Calu3 (cell line): ENCODE measurements around the gene DPPA5. TPM values are rescaled to one million over a fixed set of nuclear protein-coding genes. Genes with fewer than 3 reads are reported as not detected.
A peak's percentile ranks its signal among the peaks of the same experiment; 100 is the strongest.
"Not testable (repeated sequence)": the region's sequence is repeated elsewhere in the genome, so short reads cannot be mapped to it uniquely, and the experiment has no call there.

Source experiments
- BruUV-seq: library from RNA; stranded (reverse); fragments of 400-500 nt; replicated peaks from 2 replicates; lab custom pipeline; 2021; lab: Mats Ljungman, UMichigan
- CTCF ChIA-PET: fragments of 300-600 bp; sonication (Branson Sonifier 250); formaldehyde crosslinking; loops from one replicate; lab custom pipeline; 2022; ENCODE audit warnings: antibody characterized with exemption; lab: Charles Lee
- DNase-seq: peaks from one replicate; pipeline ENCODE4 v3.0.0; 2022
- H3K27ac Mint-ChIP-seq: one replicate; pipeline ENCODE4 v1.8.0; 2022; ENCODE audit warnings: mixed read lengths; ENCODE audit not compliant: unreplicated experiment
- H3K27me3 Mint-ChIP-seq: one replicate; pipeline ENCODE4 v1.8.0; 2022; ENCODE audit warnings: mixed read lengths; ENCODE audit not compliant: unreplicated experiment
- H3K36me3 Mint-ChIP-seq: one replicate; pipeline ENCODE4 v1.8.0; 2022; ENCODE audit warnings: mild to moderate bottlenecking, moderate library complexity, mixed read lengths; ENCODE audit not compliant: insufficient read depth, unreplicated experiment
- H3K4me1 Mint-ChIP-seq: one replicate; pipeline ENCODE4 v1.8.0; 2022; ENCODE audit warnings: mild to moderate bottlenecking, low read depth, mixed read lengths; ENCODE audit not compliant: unreplicated experiment
- H3K4me3 Mint-ChIP-seq: one replicate; pipeline ENCODE4 v1.8.0; 2022; ENCODE audit warnings: mild to moderate bottlenecking, low read depth, moderate library complexity, mixed read lengths; ENCODE audit not compliant: unreplicated experiment
- H3K9me3 Mint-ChIP-seq: one replicate; pipeline ENCODE4 v1.8.0; 2022; ENCODE audit warnings: low read depth, mixed read lengths; ENCODE audit not compliant: unreplicated experiment
- CTCF ChIP-seq: fragments of 200-600 bp; IDR thresholded peaks from one replicate; pipeline ENCODE4 v1.8.0; 2022; ENCODE audit warnings: antibody characterized with exemption; ENCODE audit not compliant: unreplicated experiment
- intact Hi-C: fragments of 100-400 bp; cut with micrococcal nuclease; formaldehyde crosslinking; loops from one replicate; pipeline ENCODE4 v1.10.0; 2022; ENCODE audit not compliant: unreplicated experiment
- total RNA-seq: library from RNA; stranded (reverse); gene quantifications from 2 replicates; pipeline ENCODE4 v1.2.3, GENCODE V29; 2022

The DPPA5 gene
- total RNA-seq, 1 experiment from 2014 or later, result not detected

GRCh38 chr6:73328790-73329189 lies 25.3 kb downstream of the DPPA5 start:
- intact Hi-C loops, result loop anchor here (5.0 kb wide), 1 partner anchor 146 kb away; no protein-coding TSS in a partner anchor
- no peaks in the 10 kb centered on the region for H3K9me3 Mint-ChIP-seq
- no peaks in the 10 kb centered on the region for H3K36me3 Mint-ChIP-seq

GRCh38 chr6:73325656-73326055 lies 28.4 kb downstream of the DPPA5 start:
- BruUV-seq, result no TSS peak
- H3K4me3 Mint-ChIP-seq, result no peak overlapping the region
- intact Hi-C loops, result loop anchor here (1.0 to 5.0 kb wide), 3 partner anchors 40 to 709 kb away; no protein-coding TSS in a partner anchor
- H3K27me3 Mint-ChIP-seq, result peaks cover 14% of the 10 kb centered on the region
- H3K36me3 Mint-ChIP-seq, result no peaks in the 10 kb centered on the region
- H3K27ac Mint-ChIP-seq, result no peak overlapping the region
- DNase-seq, result no peak
- CTCF ChIA-PET, result interaction anchor here (1.7 kb wide), 1 partner anchor 40 kb away, joined by 5 read pairs; no protein-coding TSS in a partner anchor
- H3K4me1 Mint-ChIP-seq, result no peaks in the 10 kb centered on the region
- TF ChIP-seq CTCF, result no peak
- H3K9me3 Mint-ChIP-seq, result no peaks in the 10 kb centered on the region

More at GRCh38 chr6:73328790-73329189, 25.3 kb downstream of the DPPA5 start:
- Mint-ChIP-seq H3K27ac (no peak overlapping the region), H3K4me3 (no peak overlapping the region), H3K27me3 (peaks cover 37% of the 10 kb centered on the region), H3K4me1 (no peaks in the 10 kb centered on the region)
- DNase-seq, result no peak
- CTCF ChIA-PET, result interaction anchor here (1.3 kb wide), 1 partner anchor 60 kb away, joined by 3 read pairs; no protein-coding TSS in a partner anchor
- no peak for TF ChIP-seq CTCF
- no TSS peak for BruUV-seq

GRCh38 chr6:73323323-73323722 lies 30.8 kb downstream of the DPPA5 start:
- CTCF ChIA-PET, result interaction anchor here (1.1 kb wide), 1 partner anchor 37 kb away, joined by 4 read pairs; no protein-coding TSS in a partner anchor
- no peak for TF ChIP-seq CTCF

GRCh38 chr6:73314577-73315492 lies 39.2 kb downstream of the DPPA5 start:
- CTCF ChIA-PET, result no interaction called here
- Mint-ChIP-seq H3K36me3 (peaks cover 8% of the 10 kb centered on the region), H3K4me1 (peaks cover 13% of the 10 kb centered on the region), H3K4me3 (no peak overlapping the region), H3K27me3 (no peaks in the 10 kb centered on the region), H3K27ac (no peak overlapping the region), H3K9me3 (peaks cover 5% of the 10 kb centered on the region)
- intact Hi-C loops, result no loop called here
- no peak for TF ChIP-seq CTCF
- DNase-seq, result no peak
- BruUV-seq, result no TSS peak

More at GRCh38 chr6:73323323-73323722, 30.8 kb downstream of the DPPA5 start:
- Mint-ChIP-seq H3K27me3 (peaks cover 6% of the 10 kb centered on the region), H3K27ac (no peak overlapping the region), H3K9me3 (peaks cover 2% of the 10 kb centered on the region), H3K36me3 (no peaks in the 10 kb centered on the region), H3K4me3 (no peak overlapping the region), H3K4me1 (no peaks in the 10 kb centered on the region)
- intact Hi-C loops, result no loop called here
- BruUV-seq, result no TSS peak
- DNase-seq, result no peak

- Mint-ChIP-seq H3K4me3 (peak overlapping the region; percentile 84), H3K36me3 (peaks cover 16% of the 10 kb centered on the region), H3K4me1 (peaks cover 13% of the 10 kb centered on the region), H3K27ac (peak overlapping the region; percentile 65)
- CTCF ChIA-PET, H3K9me3 Mint-ChIP-seq, intact Hi-C loops, H3K27me3 Mint-ChIP-seq, BruUV-seq, DNase-seq: not testable (repeated sequence)
These were observed 43.6 kb downstream of the DPPA5 start for GRCh38 chr6:73310503-73310845.
